Spleen (tissue), 11 donors: ENCODE measurements around the gene LASP1. TPM values are rescaled to one million over a fixed set of nuclear protein-coding genes. Genes with fewer than 3 reads are reported as not detected.
"Not testable (repeated sequence)": the region's sequence is repeated elsewhere in the genome, so short reads cannot be mapped to it uniquely, and the experiment has no call there.

ENCODE experiments used
- DNase-seq: peaks from one replicate; pipeline ENCODE4 v3.0.0-alpha.2; 2020
- H3K27ac ChIP-seq, 8 donors: fragments of 200-600 bp; sonication (generic) in 7 of 8; 1 replicate in 4 of 8; 2 replicates in 4 of 8; pipeline versions ENCODE4 v1.5.0 to v1.8.0; 2016 to 2021; ENCODE audit warnings: inconsistent platforms in 4 of 8, mild to moderate bottlenecking in 4 of 8, moderate library complexity in 1 of 8
- H3K27me3 ChIP-seq, 7 donors: fragments of 200-600 bp; sonication (generic) in 6 of 7; replicated peaks in 1 of 7; 1 replicate in 4 of 7; 2 replicates in 3 of 7; pipeline versions ENCODE4 v1.5.0 to v1.8.0; 2016 to 2021; ENCODE audit warnings: inconsistent platforms in 3 of 7, mild to moderate bottlenecking in 1 of 7
- H3K36me3 ChIP-seq, 6 donors: fragments of 200-600 bp; sonication (generic) in 5 of 6; 1 replicate in 4 of 6; 2 replicates in 2 of 6; pipeline versions ENCODE4 v1.5.0 to v1.8.0; 2016 to 2021; ENCODE audit warnings: inconsistent platforms in 2 of 6
- H3K4me1 ChIP-seq, 6 donors: fragments of 200-600 bp; sonication (generic) in 5 of 6; 1 replicate in 3 of 6; 2 replicates in 3 of 6; pipeline versions ENCODE4 v1.5.0 to v1.8.0; 2016 to 2021; ENCODE audit warnings: inconsistent platforms in 3 of 6
- H3K4me3 ChIP-seq, 8 donors: fragments of 200-600 bp; sonication (generic) in 7 of 8; 1 replicate in 4 of 8; 2 replicates in 4 of 8; pipeline versions ENCODE4 v1.5.0 to v1.8.0; 2016 to 2021; ENCODE audit warnings: inconsistent platforms in 4 of 8, mild to moderate bottlenecking in 4 of 8, moderate library complexity in 2 of 8
- H3K9me3 ChIP-seq, 8 donors: fragments of 200-600 bp; sonication (generic) in 7 of 8; 1 replicate in 4 of 8; 2 replicates in 4 of 8; pipeline versions ENCODE4 v1.5.0 to v1.8.0; 2016 to 2021; ENCODE audit warnings: inconsistent platforms in 4 of 8
- CTCF ChIP-seq, 11 experiments: fragments of 200-600 bp in 7 of 11; fragments of 450-650 bp in 4 of 11; sonication (generic) in 4 of 11; IDR thresholded peaks in 8 of 11; conservative IDR thresholded peaks in 3 of 11; 1 replicate in 7 of 11; 2 replicates in 4 of 11; pipeline versions ENCODE4 v1.4.0 to v1.8.0; 2016 to 2021; ENCODE audit warnings: antibody characterized with exemption in 11 of 11, inconsistent platforms in 4 of 11, mild to moderate bottlenecking in 1 of 11
- POLR2A ChIP-seq, 3 donors: fragments of 450-650 bp; IDR thresholded peaks; one replicate each; pipeline ENCODE4 v1.5.1; 2017; ENCODE audit warnings: antibody characterized with exemption in 3 of 3, mild to moderate bottlenecking in 1 of 3
- POLR2AphosphoS5 ChIP-seq, 3 donors: sonication (generic); formaldehyde crosslinking; IDR thresholded peaks; one replicate each; pipeline ENCODE4 v1.5.1; 2017; ENCODE audit warnings: antibody characterized with exemption in 3 of 3
- WGBS, 5 donors: extraction: QIAGEN DNeasy Blood & Tissue Kit in 3 of 5; methylation state at CpG; one replicate each; pipeline versions ENCODE4 v1.1.5 to v1.1.7; 2013 to 2018; 5-methylcytosine and 5-hydroxymethylcytosine counted together
- intact Hi-C: fragments of 100-400 bp; cut with DNase I; formaldehyde crosslinking; loops from one replicate; pipeline ENCODE4 v1.15.0; 2023; ENCODE audit warnings: low total_unique reads
- polyA plus RNA-seq, 3 donors: library from polyadenylated mRNA; stranded (reverse); fragments of 200-250 nt; gene quantifications; one replicate each; pipeline ENCODE4 v1.2.1, GENCODE V29; 2013
- total RNA-seq, 7 donors: library from RNA; depleted of rRNA in 3 of 7; stranded (reverse); fragments of >200 nt in 3 of 7; fragmentation: NEBNext Ultra II Directional in 4 of 7; extraction: Animal tissue kit (Norgen Biotek cat#: 25700) in 4 of 7; gene quantifications; one replicate each; pipeline versions ENCODE4 v1.1.0 to v1.2.1, GENCODE V29; 2016 to 2021
- donor health status: healthy with polysubstance abuse.
- donor health status: DM: no; HTN: no; CAD: no; lungs with moderate emphysema.
- donor health status: DM: no; HTN: no; CAD: no.
- donor health status: Bipolar disorder and iron deficiency.
- donor health status: healthy.
- donor health status: DM: no; HTN: no; CAD: no.
- donor health status: DM: yes; HTN: yes; CAD: no.

LASP1 gene
- total and polyA plus RNA-seq, 10 donors: 38.8 to 196 (median 143) TPM

GRCh38 chr17:38922538-38923297, 52.9 kb downstream of the LASP1 start:
- Histone ChIP-seq H3K36me3 (peaks cover 0 to 38% (median 27%) of the 10 kb centered on the region in 6 donors), H3K27ac (peak overlapping the region; percentile 27 to 75 (median 65)), H3K4me1 (peaks cover 10 to 94% (median 51%) of the 10 kb centered on the region in 6 donors), H3K4me3 (no peak overlapping the region), H3K9me3 (no peaks in the 10 kb centered on the region), H3K27me3 (no peaks in the 10 kb centered on the region)
- TF ChIP-seq POLR2AphosphoS5 (IDR thresholded peaks at IDR 0.05) (peak; percentile 11 to 68 (median 31)), POLR2A (IDR thresholded peaks at IDR 0.05) (no peak), CTCF (IDR thresholded peaks at IDR 0.05 in 8 of 11, conservative IDR thresholded peaks at IDR 0.05 in 3 of 11) (no peak)
- intact Hi-C loops: no loop called here
- WGBS, 5 donors: 65 to 82% (median 73%) methylated on average over 5 to 6 of the region's 6 CpGs
- DNase-seq: peak; percentile 68

- WGBS, 5 donors: 70 to 77% (median 71%) methylated on average over 14 of the region's 14 CpGs
- TF ChIP-seq CTCF (IDR thresholded peaks at IDR 0.05 in 8 of 11, conservative IDR thresholded peaks at IDR 0.05 in 3 of 11): no peak
- TF ChIP-seq POLR2AphosphoS5 (IDR thresholded peaks at IDR 0.05): peak in 1 of 3 donors; percentile 6
- no peak for TF ChIP-seq POLR2A (IDR thresholded peaks at IDR 0.05)
- Histone ChIP-seq H3K4me3 (no peak within 1 kb of the TSS), H3K4me1 (peaks cover 10 to 70% (median 43%) of the 10 kb centered on the region in 6 donors), H3K9me3 (no peaks in the 10 kb centered on the region), H3K27me3 (no peaks in the 10 kb centered on the region), H3K36me3 (peaks cover 0 to 11% (median under 1%) of the 10 kb centered on the region in 6 donors), H3K27ac (peak within 1 kb of the TSS in 7 of 8 donors; percentile 14 to 77 (median 59))
- intact Hi-C loops: no loop called here
- DNase-seq: peak; percentile 77
These were observed 55.6 kb downstream of the LASP1 start, which contains the start of gene LASP1NB for GRCh38 chr17:38925263-38925995. Gene LASP1NB, plus strand, starts transcription at chr17:38925614.

GRCh38 chr17:38926293-38927070, 56.6 kb downstream of the LASP1 start:
- H3K36me3 ChIP-seq: peaks cover 0 to under 1% (median 0%) of the 10 kb centered on the region in 6 donors
- intact Hi-C loops: no loop called here
- no peak overlapping the region for H3K4me3 ChIP-seq
- WGBS, 5 donors: 43 to 67% (median 47%) methylated on average over 2 of the region's 2 CpGs
- no peaks in the 10 kb centered on the region for H3K27me3 ChIP-seq
- TF ChIP-seq CTCF (IDR thresholded peaks at IDR 0.05 in 8 of 11, conservative IDR thresholded peaks at IDR 0.05 in 3 of 11) (no peak), POLR2A (IDR thresholded peaks at IDR 0.05) (no peak)
- H3K4me1 ChIP-seq: peaks cover 10 to 60% (median 34%) of the 10 kb centered on the region in 6 donors
- peak; percentile 33 for DNase-seq
- H3K9me3 ChIP-seq: no peaks in the 10 kb centered on the region
- peak overlapping the region in 7 of 8 donors; percentile 14 to 77 (median 59) for H3K27ac ChIP-seq

- WGBS, 5 donors: 92 to 100% (median 94%) methylated on average over 1 to 35 of the region's 36 CpGs; no CpG with 5 or more reads in 1 of the 5 donors
- H3K27me3 ChIP-seq, H3K4me3 ChIP-seq, H3K9me3 ChIP-seq, H3K36me3 ChIP-seq, intact Hi-C loops, H3K27ac ChIP-seq: not testable (repeated sequence)
- peak; percentile 10 for DNase-seq
- H3K4me1 ChIP-seq: peaks cover 0 to 17% (median 8%) of the 10 kb centered on the region in 6 donors
These were observed 60.9 kb downstream of the LASP1 start for GRCh38 chr17:38930782-38931181.

GRCh38 chr17:38933962-38934361, 64.1 kb downstream of the LASP1 start:
- WGBS, 5 donors: 83 to 91% (median 88%) methylated on average over 9 of the region's 9 CpGs
- intact Hi-C loops, H3K4me3 ChIP-seq, H3K9me3 ChIP-seq, H3K27ac ChIP-seq, H3K36me3 ChIP-seq, H3K27me3 ChIP-seq, H3K4me1 ChIP-seq: not testable (repeated sequence)
- peak; percentile 31 for DNase-seq
